ENCODE data around the gene NSD2.

GRCh38 chr4:1854752-1855151 lies 16.4 kb upstream of the NSD2 start:
- TF ChIP-seq CTCF (IDR thresholded peaks at IDR 0.05; ENCODE audit: poor library complexity) = no peak
- no peak for TF ChIP-seq EZH2phosphoT487 (IDR thresholded peaks at IDR 0.05; ENCODE audit: low read depth, severe bottlenecking, unreplicated experiment)
- TF ChIP-seq EZH2 (IDR thresholded peaks at IDR 0.05; ENCODE audit: borderline replicate concordance) = no peak
